IMR-90 (cell line): ENCODE results near the gene SUV39H1. TPM values are rescaled to one million over a fixed set of nuclear protein-coding genes. Genes with fewer than 3 reads are reported as not detected.

ENCODE experiments used
- ATAC-seq: fragments of 200-7000 bp; cut with Tn5 transposase; 2 replicates; pipeline ENCODE4 v1.9.1; 2020; ENCODE audit warnings: low read depth, mild to moderate bottlenecking, moderate library complexity
- BruUV-seq: library from RNA; stranded (reverse); fragments of 400-500 nt; replicated peaks from 2 replicates; lab custom pipeline; 2021; lab: Mats Ljungman, UMichigan
- CTCF ChIA-PET: fragments of 300-600 bp; formaldehyde crosslinking; extraction: SDS; loops from one replicate; lab custom pipeline; 2021; ENCODE audit warnings: antibody characterized with exemption; lab: Yijun Ruan, JAX
- POLR2A ChIA-PET: fragments of 300-600 bp; sonication (Branson Sonifier 250); formaldehyde crosslinking; loops from one replicate; lab custom pipeline; 2022; ENCODE audit warnings: antibody characterized with exemption; ENCODE audit not compliant: unreplicated experiment; lab: Charles Lee
- DNase-seq: peaks from one replicate; pipeline ENCODE4 v3.0.0; 2013
- H2AFZ ChIP-seq: replicated peaks from 2 replicates; pipeline ENCODE3; 2013; ENCODE audit warnings: low read length, mild to moderate bottlenecking; ENCODE audit not compliant: poor library complexity
- H2AK5ac ChIP-seq: 2 replicates; pipeline ENCODE4 v1.6.1; 2013; ENCODE audit warnings: low read depth, low read length, inconsistent platforms
- H2AK9ac ChIP-seq: replicated peaks from 2 replicates; pipeline ENCODE3; 2013; ENCODE audit warnings: mild to moderate bottlenecking, low read depth, low read length, moderate library complexity; ENCODE audit not compliant: poor library complexity
- H2BK120ac ChIP-seq: 2 replicates; pipeline ENCODE4 v1.6.1; 2013; ENCODE audit warnings: low read depth, low read length, inconsistent platforms
- H2BK15ac ChIP-seq: 3 replicates; pipeline ENCODE4 v1.6.1; 2013; ENCODE audit warnings: low read depth, low read length, inconsistent platforms
- H2BK20ac ChIP-seq: 2 replicates; pipeline ENCODE4 v1.6.1; 2013; ENCODE audit warnings: low read depth, mild to moderate bottlenecking, inconsistent platforms, low read length, moderate library complexity
- H2BK5ac ChIP-seq: 2 replicates; pipeline ENCODE4 v1.6.1; 2013; ENCODE audit warnings: mild to moderate bottlenecking, low read depth, low read length, inconsistent platforms; ENCODE audit not compliant: poor library complexity, severe bottlenecking
- H3K14ac ChIP-seq: replicated peaks from 2 replicates; pipeline ENCODE4 v1.6.1; 2013; ENCODE audit warnings: low read depth, low read length, inconsistent platforms
- H3K18ac ChIP-seq: 2 replicates; pipeline ENCODE4 v1.6.1; 2013; ENCODE audit warnings: low read depth, low read length, control low read depth
- H3K23ac ChIP-seq: 2 replicates; pipeline ENCODE4 v1.6.1; 2013; ENCODE audit warnings: low read depth, low read length, inconsistent platforms
- H3K27ac ChIP-seq: 2 replicates; pipeline ENCODE4 v1.5.1; 2013; ENCODE audit warnings: mild to moderate bottlenecking, control low read depth, low read length; ENCODE audit not compliant: insufficient read depth
- H3K27me3 ChIP-seq: 2 replicates; pipeline ENCODE4 v1.6.1; 2013; ENCODE audit warnings: low read length; ENCODE audit not compliant: control insufficient read depth, insufficient read depth
- H3K36me3 ChIP-seq: 2 replicates; pipeline ENCODE4 v1.6.1; 2013; ENCODE audit warnings: low read length, mixed read lengths; ENCODE audit not compliant: control insufficient read depth, insufficient read depth
- H3K4ac ChIP-seq: 2 replicates; pipeline ENCODE4 v1.6.1; 2013; ENCODE audit warnings: low read depth, low read length, inconsistent platforms
- H3K4me1 ChIP-seq: 2 replicates; pipeline ENCODE4 v1.6.1; 2013; ENCODE audit warnings: low read length, mixed read lengths; ENCODE audit not compliant: control insufficient read depth, insufficient read depth
- H3K4me2 ChIP-seq: 2 replicates; pipeline ENCODE4 v1.6.1; 2013; ENCODE audit warnings: low read depth, mild to moderate bottlenecking, control low read depth, low read length, moderate library complexity
- H3K4me3 ChIP-seq: 2 replicates; pipeline ENCODE4 v1.5.1; 2013; ENCODE audit warnings: low read depth, mild to moderate bottlenecking, control low read depth, low read length, moderate library complexity; ENCODE audit not compliant: insufficient read depth
- H3K56ac ChIP-seq: 2 replicates; pipeline ENCODE4 v1.6.1; 2013; ENCODE audit warnings: low read length, inconsistent platforms; ENCODE audit not compliant: insufficient read depth; ENCODE audit errors: extremely low read depth
- H3K79me1 ChIP-seq, 2 experiments: 2 replicates each; pipeline ENCODE4 v1.6.1; 2013; ENCODE audit warnings: low read length in 2 of 2, inconsistent platforms in 1 of 2, low read depth in 1 of 2
- H3K9ac ChIP-seq: 2 replicates; pipeline ENCODE4 v1.6.1; 2013; ENCODE audit warnings: low read depth, low read length, control low read depth
- H3K9me1 ChIP-seq: 2 replicates; pipeline ENCODE4 v1.6.1; 2013; ENCODE audit warnings: low read length, inconsistent platforms; ENCODE audit not compliant: insufficient read depth
- H3K9me3 ChIP-seq: 2 replicates; pipeline ENCODE4 v1.6.1; 2013; ENCODE audit warnings: low read length; ENCODE audit not compliant: control insufficient read depth, insufficient read depth
- H4K20me1 ChIP-seq: 2 replicates; pipeline ENCODE4 v1.6.1; 2013; ENCODE audit warnings: low read length, inconsistent platforms; ENCODE audit not compliant: insufficient read depth
- H4K5ac ChIP-seq: 2 replicates; pipeline ENCODE4 v1.6.1; 2013; ENCODE audit warnings: mild to moderate bottlenecking, low read depth, low read length, control low read depth
- H4K8ac ChIP-seq, 2 experiments: 2 replicates each; pipeline ENCODE4 v1.6.1; 2013; ENCODE audit warnings: low read depth in 2 of 2, low read length in 2 of 2, control low read depth in 1 of 2, inconsistent platforms in 1 of 2
- H4K91ac ChIP-seq: 2 replicates; pipeline ENCODE4 v1.6.1; 2013; ENCODE audit warnings: low read depth, low read length, inconsistent platforms; ENCODE audit not compliant: insufficient read depth
- CEBPB ChIP-seq: IDR thresholded peaks from 2 replicates; pipeline ENCODE4 v1.6.1; 2012; ENCODE audit warnings: low read depth, low read length, improper control_type of control experiment
- CHD1 ChIP-seq: IDR thresholded peaks from 2 replicates; pipeline ENCODE4 v1.6.1; 2012; ENCODE audit warnings: low read depth, low read length, improper control_type of control experiment
- FOS ChIP-seq: fragments of 150-350 bp; IDR thresholded peaks from 2 replicates; pipeline ENCODE4 v1.6.1; 2016; ENCODE audit warnings: low read depth, low read length
- MAZ ChIP-seq: IDR thresholded peaks from 2 replicates; pipeline ENCODE4 v1.6.1; 2012; ENCODE audit warnings: low read depth, mild to moderate bottlenecking, low read length, improper control_type of control experiment, moderate library complexity, borderline replicate concordance
- NFE2L2 ChIP-seq: fragments of 150-350 bp; IDR thresholded peaks from 2 replicates; pipeline ENCODE4 v1.6.1; 2016; ENCODE audit warnings: low read depth, mild to moderate bottlenecking, low read length
- RAD21 ChIP-seq: IDR thresholded peaks from 2 replicates; pipeline ENCODE4 v1.6.1; 2012; ENCODE audit warnings: low read length, improper control_type of control experiment
- SMC3 ChIP-seq: fragments of 150-350 bp; IDR thresholded peaks from 2 replicates; pipeline ENCODE4 v1.6.1; 2016; ENCODE audit warnings: low read depth, mild to moderate bottlenecking, antibody characterized with exemption, low read length, moderate library complexity
- WGBS, 2 experiments: methylation state at CpG; one replicate each; pipeline versions ENCODE4 v1.1.5 to v1.1.7; 2013; ENCODE audit warnings: missing lambda C conversion rate in 2 of 2; ENCODE audit not compliant: insufficient read length in 1 of 2; ENCODE audit errors: extremely low coverage in 2 of 2; 5-methylcytosine and 5-hydroxymethylcytosine counted together
- dilution Hi-C: fragments of 300-500 bp; cut with HindIII; formaldehyde crosslinking; loops from one replicate; pipeline ENCODE4 v1.14.3; 2018; ENCODE audit warnings: low sequenced_read_pairs; ENCODE audit not compliant: unreplicated experiment
- in situ Hi-C: fragments of 300-500 bp; cut with MboI; formaldehyde crosslinking; loops from 3 replicates; pipeline ENCODE4 v1.14.3; 2019; ENCODE audit warnings: low sequenced_read_pairs, inconsistent platforms, mixed read lengths
- intact Hi-C: fragments of 100-400 bp; cut with micrococcal nuclease; formaldehyde crosslinking; loops from 2 replicates; pipeline ENCODE4 v1.10.0; 2022
- polyA plus RNA-seq, 3 experiments: library from polyadenylated mRNA; depleted of rRNA; stranded (reverse); fragments of >200 nt; gene quantifications; 2 replicates each; pipeline ENCODE4 v1.2.3, GENCODE V29; 2012; ENCODE audit warnings: low replicate concordance in 1 of 3
- total RNA-seq: library from RNA; depleted of rRNA; stranded (reverse); fragments of >200 nt; gene quantifications from 2 replicates; pipeline ENCODE4 v1.2.3, GENCODE V29; 2012
- TF ChIP-seq, protein P1 (sequence below): conservative IDR thresholded peaks from 2 replicates; pipeline ENCODE4 v1.5.1; 2012; ENCODE audit warnings: mild to moderate bottlenecking, low read depth, low read length, improper control_type of control experiment
- TF ChIP-seq, protein P2 (sequence below): fragments of 150-350 bp; IDR thresholded peaks from 2 replicates; pipeline ENCODE4 v1.6.1; 2016; ENCODE audit warnings: low read depth, mild to moderate bottlenecking, low read length, moderate library complexity, borderline replicate concordance

The SUV39H1 gene
- total and polyA plus RNA-seq, 2 of the 4 experiments (the other 2 are of a cell fraction), result 6.6 to 8.6 TPM

DNA sequence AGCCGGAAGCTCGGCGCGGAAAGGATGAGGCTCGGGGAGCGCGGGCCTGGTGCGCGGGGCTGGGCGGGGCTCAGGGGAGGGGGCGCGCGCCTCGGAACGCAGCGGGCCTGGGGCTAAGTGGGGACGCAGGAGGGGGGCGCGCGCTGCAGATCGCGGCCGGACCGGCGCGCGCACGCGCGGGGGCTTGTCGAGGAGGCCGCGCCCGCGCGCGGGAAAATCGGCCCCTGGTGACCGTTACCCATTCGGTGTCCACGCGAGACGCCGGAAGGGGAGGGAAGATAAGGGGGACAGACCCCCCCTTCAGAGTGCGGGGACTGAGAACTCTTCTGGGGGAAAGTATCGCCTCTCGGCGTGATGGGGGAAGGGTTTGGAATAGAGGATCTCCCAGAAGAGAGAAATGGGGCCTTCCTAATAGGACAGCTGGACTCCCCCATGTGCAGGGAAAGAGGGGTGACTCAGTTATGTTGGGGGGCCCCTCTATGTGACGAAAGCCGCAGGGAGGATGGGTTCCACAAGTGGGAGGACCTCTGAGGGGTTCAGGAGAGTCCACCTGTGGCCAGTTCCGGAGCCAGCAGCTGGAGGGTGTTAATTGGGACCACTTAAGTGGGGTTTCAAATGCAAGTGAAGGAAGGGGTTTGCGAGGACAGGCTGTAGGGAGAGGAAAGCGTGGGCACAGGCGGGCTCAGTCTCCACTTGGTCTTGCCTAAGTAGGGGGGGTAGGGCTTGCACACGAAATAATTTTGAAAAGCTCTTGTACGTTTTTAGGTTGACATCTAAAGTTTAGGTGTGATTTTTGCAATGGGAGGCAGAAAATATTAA is 584 bp downstream of the SUV39H1 start (continued):
- TF ChIP-seq, protein P1, sequence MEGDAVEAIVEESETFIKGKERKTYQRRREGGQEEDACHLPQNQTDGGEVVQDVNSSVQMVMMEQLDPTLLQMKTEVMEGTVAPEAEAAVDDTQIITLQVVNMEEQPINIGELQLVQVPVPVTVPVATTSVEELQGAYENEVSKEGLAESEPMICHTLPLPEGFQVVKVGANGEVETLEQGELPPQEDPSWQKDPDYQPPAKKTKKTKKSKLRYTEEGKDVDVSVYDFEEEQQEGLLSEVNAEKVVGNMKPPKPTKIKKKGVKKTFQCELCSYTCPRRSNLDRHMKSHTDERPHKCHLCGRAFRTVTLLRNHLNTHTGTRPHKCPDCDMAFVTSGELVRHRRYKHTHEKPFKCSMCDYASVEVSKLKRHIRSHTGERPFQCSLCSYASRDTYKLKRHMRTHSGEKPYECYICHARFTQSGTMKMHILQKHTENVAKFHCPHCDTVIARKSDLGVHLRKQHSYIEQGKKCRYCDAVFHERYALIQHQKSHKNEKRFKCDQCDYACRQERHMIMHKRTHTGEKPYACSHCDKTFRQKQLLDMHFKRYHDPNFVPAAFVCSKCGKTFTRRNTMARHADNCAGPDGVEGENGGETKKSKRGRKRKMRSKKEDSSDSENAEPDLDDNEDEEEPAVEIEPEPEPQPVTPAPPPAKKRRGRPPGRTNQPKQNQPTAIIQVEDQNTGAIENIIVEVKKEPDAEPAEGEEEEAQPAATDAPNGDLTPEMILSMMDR, result no peak

DNA sequence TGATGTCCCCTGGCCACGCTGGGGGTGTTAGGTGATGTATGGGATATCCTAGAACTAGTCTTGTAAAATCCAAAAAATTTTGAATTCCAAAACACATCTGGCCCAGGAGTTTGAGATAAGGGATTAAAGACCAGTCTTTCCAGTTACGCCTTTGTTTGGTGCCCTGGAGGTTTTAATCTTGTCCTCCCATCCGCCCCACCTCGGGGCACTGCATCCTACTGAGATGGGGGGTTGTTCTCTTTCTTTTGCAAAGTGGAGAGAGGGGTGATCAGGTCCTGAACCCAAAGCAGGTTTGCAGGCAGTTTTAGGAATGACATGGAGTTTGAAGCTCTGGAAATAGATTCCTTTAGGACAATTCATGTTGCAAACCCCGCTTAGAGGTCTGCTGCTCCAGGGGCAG is 1.8 kb downstream of the SUV39H1 start:
- POLR2A ChIA-PET, result no interaction called here
- H3K4me1 ChIP-seq, result peaks cover 8% of the 10 kb centered on the region; the same call in 1 of the 2 replicates
- no peak overlapping the region for H4K8ac ChIP-seq
- no peaks in the 10 kb centered on the region for H4K20me1 ChIP-seq
- no peaks in the 10 kb centered on the region; the same call in 1 of the 2 replicates for H3K9me1 ChIP-seq
- H3K27me3 ChIP-seq, result no peaks in the 10 kb centered on the region; the same call in 1 of the 2 replicates
- H2AK5ac ChIP-seq, result no peak overlapping the region
- no peak overlapping the region for H4K91ac ChIP-seq
- no peak overlapping the region for H2BK20ac ChIP-seq
- dilution Hi-C loops (no loop called here), intact Hi-C loops (no loop called here), in situ Hi-C loops (no loop called here)
- no peak overlapping the region for H3K18ac ChIP-seq
- no peak overlapping the region for H2BK120ac ChIP-seq
- no TSS peak for BruUV-seq
- no peak overlapping the region for H3K14ac ChIP-seq
- ATAC-seq (no peak), DNase-seq (no peak)
- H3K79me1 ChIP-seq, result peaks cover 0 to 8% of the 10 kb centered on the region in 2 experiments; a peak in 3 of 4 replicates
- 83% methylated on average over 1 of the region's 5 CpGs; no CpG with 5 or more reads in 1 of the 2 experiments for WGBS, 2 experiments
- no peak overlapping the region for H3K56ac ChIP-seq
- H3K23ac ChIP-seq, result no peak overlapping the region
- H2AK9ac ChIP-seq, result no peak overlapping the region
- CTCF ChIA-PET, result no interaction called here
- H4K5ac ChIP-seq, result no peak overlapping the region
- H3K9me3 ChIP-seq, result no peaks in the 10 kb centered on the region
- TF ChIP-seq CHD1 (no peak), SMC3 (no peak), MAZ (no peak), FOS (no peak), NFE2L2 (no peak), CEBPB (no peak), RAD21 (no peak)
- TF ChIP-seq, protein P1, result no peak
- TF ChIP-seq, protein P2, sequence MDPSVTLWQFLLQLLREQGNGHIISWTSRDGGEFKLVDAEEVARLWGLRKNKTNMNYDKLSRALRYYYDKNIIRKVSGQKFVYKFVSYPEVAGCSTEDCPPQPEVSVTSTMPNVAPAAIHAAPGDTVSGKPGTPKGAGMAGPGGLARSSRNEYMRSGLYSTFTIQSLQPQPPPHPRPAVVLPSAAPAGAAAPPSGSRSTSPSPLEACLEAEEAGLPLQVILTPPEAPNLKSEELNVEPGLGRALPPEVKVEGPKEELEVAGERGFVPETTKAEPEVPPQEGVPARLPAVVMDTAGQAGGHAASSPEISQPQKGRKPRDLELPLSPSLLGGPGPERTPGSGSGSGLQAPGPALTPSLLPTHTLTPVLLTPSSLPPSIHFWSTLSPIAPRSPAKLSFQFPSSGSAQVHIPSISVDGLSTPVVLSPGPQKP, result no peak
- H3K4ac ChIP-seq, result no peak overlapping the region
- no peak overlapping the region for H3K27ac ChIP-seq
- no peak overlapping the region for H2BK15ac ChIP-seq
- H3K4me2 ChIP-seq, result no peak overlapping the region
- no peak overlapping the region for H3K9ac ChIP-seq
- H3K4me3 ChIP-seq, result no peak overlapping the region
- H3K36me3 ChIP-seq, result peaks cover 13% of the 10 kb centered on the region
- no peak overlapping the region for H2AFZ ChIP-seq
- no peak overlapping the region for H2BK5ac ChIP-seq
